NCI-H1105 treated with DMSO at 0.1 percent for 48 hours (cell line): ENCODE results near the gene AP3B1.

ENCODE experiments used
- DNase-seq: peaks from one replicate; lab custom pipeline; 2025; lab: John Stamatoyannopoulos, UW

AP3B1 gene

DNA sequence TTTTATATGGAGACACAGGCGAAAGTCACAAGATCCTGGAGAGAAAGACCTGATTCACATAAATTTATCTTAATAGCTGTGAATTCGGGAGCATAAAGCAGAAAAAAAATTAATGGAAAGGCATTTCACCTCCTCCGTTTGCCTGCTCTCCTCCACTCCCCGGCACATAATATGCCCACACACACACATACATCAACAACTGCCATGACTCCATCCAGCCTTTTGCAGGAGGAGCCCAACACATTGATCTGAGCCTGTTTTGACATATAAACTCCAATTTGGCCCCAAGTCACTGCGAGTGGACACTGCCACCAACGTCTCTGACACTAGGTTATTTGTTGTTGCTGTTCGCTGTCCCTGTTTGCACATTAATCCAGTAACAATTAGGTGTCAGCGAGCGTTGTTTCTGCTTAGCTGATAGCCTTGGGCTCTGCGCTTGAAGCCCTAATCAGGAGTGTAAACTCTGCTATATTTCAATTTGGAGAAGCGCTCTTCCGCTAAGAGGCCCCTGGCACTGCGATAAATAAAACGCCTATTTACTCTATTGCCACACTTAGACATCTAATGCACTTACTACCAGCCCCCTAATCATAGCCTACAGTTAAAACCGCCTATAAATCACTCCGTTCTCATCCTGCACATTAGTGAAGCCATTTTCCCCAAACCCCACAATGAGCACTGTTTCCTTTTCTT lies 322.6 kb downstream of the AP3B1 start:
- DNase-seq, result peak; percentile 53

DNA sequence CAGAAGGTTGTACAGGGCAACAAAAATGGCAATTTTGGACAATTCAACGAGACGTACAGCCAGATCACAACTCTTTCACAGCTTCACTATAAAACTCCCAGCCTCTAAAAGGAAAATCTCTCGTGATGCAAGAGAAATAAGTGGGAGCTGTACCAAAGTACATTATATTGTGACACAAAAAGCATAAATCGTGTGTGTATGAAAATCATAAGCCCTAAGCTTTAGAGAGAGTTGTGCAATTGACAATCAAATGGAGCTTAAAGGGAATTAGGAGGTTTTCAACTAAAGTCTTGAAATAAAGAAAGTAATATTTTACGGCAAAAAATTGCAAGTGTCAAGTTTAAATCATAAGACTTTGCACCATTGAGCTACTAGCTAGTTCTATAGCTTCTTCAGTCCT lies 323.6 kb downstream of the AP3B1 start:
- DNase-seq, result no peak

DNA sequence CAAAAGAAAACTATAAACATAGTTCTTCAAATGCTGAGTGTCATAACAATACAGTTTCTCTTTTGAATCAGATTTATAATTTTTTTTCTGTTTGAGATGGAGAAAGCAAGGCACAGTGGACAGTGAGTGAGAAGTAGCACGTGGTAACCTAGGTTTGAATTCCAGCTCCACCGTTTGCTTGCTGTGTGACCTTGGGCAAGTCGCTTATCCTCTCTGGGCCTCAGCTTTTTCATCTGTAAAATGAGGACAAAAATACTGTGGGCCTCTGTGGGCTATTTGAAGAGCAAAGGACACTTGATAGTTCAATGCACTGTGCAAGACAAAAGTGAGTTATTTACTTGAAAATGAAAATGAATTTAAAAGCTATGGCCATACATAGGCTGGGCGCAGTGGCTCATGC lies 330.7 kb downstream of the AP3B1 start:
- DNase-seq, result no peak

DNA sequence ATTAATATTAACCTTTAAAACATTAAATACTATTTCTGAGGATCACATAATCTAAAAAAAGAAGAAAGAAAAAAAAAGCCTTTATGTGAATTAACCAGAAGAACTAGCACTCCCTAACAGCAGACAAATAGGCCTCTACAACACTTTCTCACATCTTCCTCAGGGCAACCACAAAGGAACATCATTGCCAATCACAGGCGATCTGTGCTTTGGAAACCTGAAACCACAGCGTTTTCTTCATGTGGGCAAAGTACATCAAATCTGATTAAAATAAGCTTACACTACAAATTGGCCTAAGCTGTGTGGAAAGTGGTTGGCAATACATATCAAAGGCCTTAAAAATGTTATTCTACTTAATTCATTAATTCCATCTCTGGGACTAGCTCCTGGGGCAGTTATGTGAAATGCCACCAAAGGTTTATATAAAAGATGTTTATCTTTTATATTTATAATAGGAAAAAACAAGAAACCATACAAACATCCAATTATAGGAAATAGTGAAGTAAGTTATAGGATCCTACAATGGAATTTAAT lies 333.6 kb downstream of the AP3B1 start:
- no peak for DNase-seq

DNA sequence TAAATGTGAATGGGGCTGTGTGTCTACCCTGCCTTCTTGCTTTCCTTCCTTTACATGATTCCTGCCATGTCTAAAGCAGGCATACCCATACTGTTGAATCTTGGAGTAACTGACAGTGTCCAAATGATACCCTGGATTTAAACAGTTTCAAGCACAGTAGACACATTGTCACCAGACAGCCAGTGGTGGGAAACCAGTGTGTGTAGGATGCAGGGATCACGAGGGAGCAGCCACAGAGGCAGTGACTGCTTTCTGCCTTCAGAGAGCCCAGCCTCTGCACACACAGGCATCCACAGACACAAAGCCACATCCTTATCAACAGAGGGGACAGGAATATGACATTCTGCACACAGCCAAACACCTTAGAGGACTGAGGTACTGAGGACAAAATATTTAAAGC lies 334.2 kb downstream of the AP3B1 start:
- no peak for DNase-seq

DNA sequence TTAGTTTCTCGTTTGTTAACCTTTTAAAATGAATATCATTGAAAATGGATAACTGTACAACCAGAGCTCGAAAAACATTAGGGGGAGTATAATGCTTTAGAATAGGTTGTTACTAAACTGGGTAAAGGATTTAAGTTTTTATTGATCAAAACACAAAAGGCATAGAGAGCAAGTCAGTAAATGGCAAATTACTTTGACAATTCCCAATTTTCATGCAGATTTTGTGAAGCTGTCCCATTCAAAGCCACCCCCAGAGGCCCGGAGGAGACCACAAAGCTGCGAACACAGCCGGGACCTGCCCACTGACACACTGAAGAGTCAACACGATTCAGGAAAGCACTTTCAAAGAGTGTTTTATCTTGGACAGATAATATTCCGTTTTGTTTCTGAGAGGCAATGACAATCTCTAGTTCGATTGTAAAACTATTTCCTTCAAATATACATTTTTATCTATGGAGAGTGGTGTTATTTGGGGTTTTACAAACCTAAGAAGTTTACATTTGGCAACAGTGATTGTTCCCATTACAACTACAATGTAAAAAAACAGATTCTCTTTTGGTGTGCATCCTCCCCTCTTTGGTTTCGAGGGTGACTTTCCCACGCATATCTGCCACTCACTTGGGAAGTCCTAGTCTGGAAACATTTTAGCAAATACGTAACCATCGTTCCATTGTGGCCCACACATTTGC lies 335.7 kb downstream of the AP3B1 start:
- DNase-seq, result no peak

DNA sequence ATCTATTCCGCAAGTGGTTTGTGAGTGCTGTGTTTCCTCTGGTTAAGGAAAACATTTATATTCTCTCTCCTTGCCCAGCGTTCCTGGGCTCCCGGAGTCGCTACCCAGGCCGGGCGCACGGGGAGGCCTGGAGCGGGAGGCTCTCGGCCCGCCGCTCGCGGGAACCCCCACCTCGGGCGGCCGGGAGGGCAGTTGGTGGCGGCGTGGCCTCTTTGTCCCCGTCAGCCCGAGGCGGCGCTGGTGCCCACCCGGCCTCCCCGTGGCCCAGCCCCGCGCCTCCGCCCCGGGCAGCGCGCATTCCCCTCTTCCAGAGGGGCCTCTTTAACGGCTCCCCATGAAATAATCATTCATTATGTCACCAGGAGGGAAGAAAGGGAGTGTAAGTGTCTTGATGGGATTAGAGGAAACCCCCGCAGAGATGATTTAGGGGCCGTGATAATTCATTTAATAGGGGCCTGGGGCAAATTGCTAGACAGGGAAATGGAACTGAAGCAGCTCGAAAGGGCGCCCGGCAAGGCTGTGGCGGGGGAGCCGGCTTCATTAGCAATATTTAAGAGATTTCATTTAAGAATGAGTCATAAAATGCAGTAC lies 336.5 kb downstream of the AP3B1 start:
- no peak for DNase-seq

DNA sequence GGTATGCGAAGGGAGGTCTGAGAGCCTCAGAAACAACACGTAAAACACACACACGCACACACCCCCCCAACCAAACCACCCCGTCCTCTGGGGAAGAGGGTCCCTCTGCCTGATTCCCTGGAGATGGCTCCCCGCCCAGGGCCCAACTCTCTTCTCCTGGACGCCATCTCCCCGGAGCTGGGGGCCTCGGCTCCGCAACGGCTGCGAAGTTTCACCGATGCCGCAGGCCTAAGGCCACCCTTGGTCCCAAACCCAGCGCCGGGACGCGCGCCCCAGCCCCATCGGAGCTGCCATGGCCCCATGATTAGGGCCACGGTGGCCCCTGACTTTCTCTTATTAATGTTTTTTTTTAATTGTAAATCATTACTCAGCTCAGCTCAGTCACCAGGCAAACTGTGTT lies 337.0 kb downstream of the AP3B1 start:
- DNase-seq, result no peak

DNA sequence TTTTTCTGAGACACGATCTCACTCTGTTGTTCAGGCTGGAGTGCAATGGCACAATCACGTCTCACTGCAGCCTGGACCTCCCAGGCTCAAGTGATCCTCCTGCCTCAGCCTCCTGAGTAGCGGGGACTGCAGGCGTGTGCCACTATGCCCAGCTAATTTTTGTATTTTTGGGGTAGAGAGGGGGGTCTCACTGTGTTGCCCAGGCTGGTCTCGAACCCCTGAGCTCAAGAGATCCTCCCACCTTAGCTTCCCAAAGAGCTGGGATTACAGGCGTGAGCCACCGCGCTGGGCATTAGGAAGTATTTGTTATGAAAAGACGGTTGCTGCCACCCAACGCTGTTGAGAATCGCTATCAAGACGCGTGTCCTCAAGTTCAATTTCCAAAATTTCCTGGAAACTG lies 337.4 kb downstream of the AP3B1 start:
- no peak for DNase-seq

DNA sequence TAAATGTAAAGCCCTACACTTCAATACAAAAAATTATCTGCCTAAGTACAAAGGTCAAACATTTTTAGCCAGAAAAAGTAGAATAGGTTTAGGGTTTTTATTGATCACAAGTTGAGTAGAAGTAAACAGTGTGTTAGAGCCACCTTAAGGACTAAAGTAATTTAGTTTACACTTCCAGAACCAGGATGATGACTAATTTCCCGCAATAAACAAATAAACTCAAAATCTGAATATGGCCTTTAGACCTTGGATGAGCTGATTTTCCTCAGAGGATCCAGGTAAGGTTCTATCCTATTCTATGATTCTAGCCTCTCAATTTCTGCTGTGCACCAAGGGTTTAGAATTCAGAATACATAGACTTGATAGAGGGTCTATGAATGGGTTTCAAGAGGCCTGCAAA lies 338.9 kb downstream of the AP3B1 start:
- no peak for DNase-seq

DNA sequence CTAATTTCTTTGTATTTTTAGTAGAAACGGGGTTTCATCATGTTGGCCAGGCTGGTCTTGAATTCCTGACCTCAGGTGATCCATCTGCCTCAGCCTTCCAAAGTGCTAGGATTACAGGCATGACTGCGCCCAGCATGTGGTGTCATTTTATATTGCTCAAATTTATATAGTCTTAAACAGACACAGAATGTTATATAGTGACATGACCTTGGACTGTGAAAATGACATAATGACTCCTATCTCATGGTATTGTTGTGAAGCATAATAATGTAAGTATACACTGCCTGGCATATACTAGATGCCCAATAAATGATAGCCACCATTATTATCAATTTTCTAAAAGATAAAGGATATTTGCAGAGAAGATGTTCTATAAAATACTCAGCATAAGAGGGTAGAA lies 341.1 kb downstream of the AP3B1 start:
- no peak for DNase-seq

DNA sequence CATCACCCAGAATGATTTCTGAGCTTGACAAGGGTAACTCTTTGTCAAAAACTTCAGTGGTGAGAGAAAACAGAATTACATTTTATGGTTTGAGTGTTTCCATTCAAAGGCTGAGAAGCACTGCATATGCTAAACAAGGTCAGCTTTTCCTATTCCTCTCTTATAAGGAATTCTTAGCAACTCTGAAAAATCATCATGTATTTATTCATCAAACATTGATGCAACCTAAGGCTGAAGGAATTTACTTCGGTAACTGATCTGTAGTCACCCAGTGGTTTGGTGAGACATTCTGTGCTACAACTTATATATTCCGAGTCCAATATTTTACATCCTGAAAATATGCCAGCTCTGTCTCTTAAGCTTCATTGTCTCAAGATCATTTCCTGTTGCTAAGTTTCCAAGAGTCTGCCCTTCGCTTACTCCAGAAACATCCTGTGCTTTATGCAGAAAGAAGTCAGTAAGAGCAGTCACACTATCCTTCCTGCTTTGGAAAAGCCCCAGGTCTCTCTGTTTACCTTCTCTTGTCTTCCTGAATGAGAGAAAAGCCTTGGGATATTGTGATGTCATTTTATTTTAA lies 341.8 kb downstream of the AP3B1 start:
- DNase-seq, result no peak
